Heart right ventricle (tissue), 16 donors: ENCODE data around the gene PPM1A. TPM values are rescaled to one million over a fixed set of nuclear protein-coding genes. Genes with fewer than 3 reads are reported as not detected.
A peak's percentile ranks its signal among the peaks of the same experiment; 100 is the strongest.

Source experiments
- ATAC-seq, 8 donors: fragments of 200-7000 bp; cut with Tn5 transposase; one replicate each; pipeline ENCODE4 v1.9.1; 2020; ENCODE audit warnings: mild to moderate bottlenecking in 8 of 8, moderate library complexity in 8 of 8, moderate number of reproducible peaks in 1 of 8
- DNase-seq, 2 donors: peaks; one replicate each; pipeline ENCODE4 v3.0.0-alpha.2; 2020
- H3K27ac ChIP-seq, 10 donors: fragments of 200-600 bp; sonication (generic) in 2 of 10; one replicate each; pipeline versions ENCODE4 v1.5.0 to v1.8.0; 2020 to 2022; ENCODE audit warnings: mild to moderate bottlenecking in 3 of 10
- H3K27me3 ChIP-seq, 7 donors: fragments of 200-600 bp; one replicate each; pipeline ENCODE4 v1.8.0; 2021 to 2022; ENCODE audit warnings: mild to moderate bottlenecking in 2 of 7
- H3K36me3 ChIP-seq, 9 donors: fragments of 200-600 bp; sonication (generic) in 1 of 9; one replicate each; pipeline versions ENCODE4 v1.5.0 to v1.8.0; 2020 to 2022; ENCODE audit warnings: mild to moderate bottlenecking in 2 of 9
- H3K4me1 ChIP-seq, 9 donors: fragments of 200-600 bp; sonication (generic) in 1 of 9; one replicate each; pipeline versions ENCODE4 v1.5.0 to v1.8.0; 2020 to 2022; ENCODE audit warnings: mild to moderate bottlenecking in 4 of 9
- H3K4me3 ChIP-seq, 10 donors: fragments of 200-600 bp; sonication (generic) in 2 of 10; one replicate each; pipeline versions ENCODE4 v1.5.0 to v1.8.0; 2020 to 2022; ENCODE audit warnings: mild to moderate bottlenecking in 7 of 10, moderate library complexity in 2 of 10
- H3K9me3 ChIP-seq, 11 donors: fragments of 200-600 bp in 10 of 11; sonication (generic) in 2 of 11; one replicate each; pipeline versions ENCODE4 v1.5.0 to v1.8.0; 2013 to 2022; ENCODE audit warnings: mild to moderate bottlenecking in 2 of 11, control low read depth in 1 of 11, moderate library complexity in 1 of 11
- CTCF ChIP-seq, 9 donors: fragments of 200-600 bp; sonication (generic) in 2 of 9; IDR thresholded peaks; one replicate each; pipeline versions ENCODE4 v1.5.0 to v1.8.0; 2021 to 2022; ENCODE audit warnings: antibody characterized with exemption in 9 of 9, mild to moderate bottlenecking in 5 of 9, moderate library complexity in 1 of 9
- WGBS, 2 donors: extraction: QIAGEN DNeasy Blood & Tissue Kit; methylation state at CpG; one replicate each; pipeline ENCODE4 v1.1.7; 2013; ENCODE audit warnings: inconsistent platforms in 1 of 2; 5-methylcytosine and 5-hydroxymethylcytosine counted together
- intact Hi-C, 10 donors: fragments of 100-400 bp; cut with DNase I; formaldehyde crosslinking; loops; one replicate each; pipeline versions ENCODE4 v1.11.1 to v1.14.2; 2022
- polyA plus RNA-seq, 2 donors: library from polyadenylated mRNA; stranded (reverse); fragments of 200-250 nt; gene quantifications; one replicate each; pipeline ENCODE4 v1.2.3, GENCODE V29; 2013
- total RNA-seq, 10 donors: library from RNA; stranded (reverse); fragmentation: NEBNext Ultra II Directional in 3 of 10; extraction: Animal tissue kit (Norgen Biotek cat#: 25700) in 3 of 10; gene quantifications; one replicate each; pipeline versions ENCODE4 v1.2.1 to v1.2.4, GENCODE V29; 2021 to 2023
- donor health status: Arrhythmogenic right ventricular cardiomyopathy.
- donor health status: ischemic (EF 13 %, LVEDD 7.1; RV severe dilation, severe dysfunction).
- donor health status: healthy with polysubstance abuse.
- donor health status: DM: no; HTN: yes; CAD: no.
- donor health status: DM: no; HTN: no; CAD: no.
- donor health status: ischemic (EF 25% LVEDD 6.9; RV normal size, moderate dysfunction).
- donor health status: ischemic (EF 25% LVEDD 5.7; RV mildly dilated, moderate dysfunction).
- donor health status: healthy.
- donor health status: DM: yes; HTN: yes; CAD: no.
- donor health status: Ischemic cardiomyopathy.
- donor health status: ischemic (EF 35%, LVEDD 5.7; RV mildly dilated, moderate dysfunction).
- donor health status: nonischemic (EF 11% LVEDD 7.7; RV severe dilation, severe dysfunction).
- donor health status: DM: yes; HTN: yes; CAD: no.
- donor health status: PGD.
- donor health status: ischemic (EF 29% LVEDD 5.4; RV normal size, mild dysfunction).
- donor health status: nonischemic (EF 23%, LVEDD 6.1; RV moderate dilation, normal function).

PPM1A gene
- total and polyA plus RNA-seq, 12 donors = 27.0 to 122 (median 98.1) TPM

- no peak for TF ChIP-seq CTCF (IDR thresholded peaks at IDR 0.05)
- intact Hi-C loops = loop anchor here in 1 of 10 donors (10.0 kb wide), 1 partner anchor 110 kb away; no protein-coding TSS in a partner anchor
- ATAC-seq (peak in 5 of 8 donors; percentile 42 to 86 (median 78)), DNase-seq (peak in 1 of 2 donors; percentile 11)
- no peaks in the 10 kb centered on the region for H3K9me3 ChIP-seq
- H3K4me1 ChIP-seq = peaks cover 0 to 16% (median 3%) of the 10 kb centered on the region in 9 donors
- H3K27ac ChIP-seq = peak overlapping the region in 3 of 10 donors; percentile 1 to 52 (median 50)
- no peaks in the 10 kb centered on the region for H3K36me3 ChIP-seq
- 54 to 63% methylated on average over 2 of the region's 2 CpGs for whole genome bisulfite sequencing, 2 donors
- no peaks in the 10 kb centered on the region for H3K27me3 ChIP-seq
- H3K4me3 ChIP-seq = no peak overlapping the region
Measured at GRCh38 chr14:60215127-60215444, 33.9 kb upstream of the PPM1A start.

- H3K4me1 ChIP-seq = peaks cover 0 to 16% (median 3%) of the 10 kb centered on the region in 9 donors
- intact Hi-C loops = loop anchor here in 1 of 10 donors (10.0 kb wide), 1 partner anchor 109 kb away; no protein-coding TSS in a partner anchor
- TF ChIP-seq CTCF (IDR thresholded peaks at IDR 0.05) = no peak
- WGBS, 2 donors = 84 to 92% methylated on average over 4 of the region's 4 CpGs
- H3K36me3 ChIP-seq = no peaks in the 10 kb centered on the region
- H3K9me3 ChIP-seq = no peaks in the 10 kb centered on the region
- DNase-seq = no peak
- ATAC-seq = peak in 2 of 8 donors; percentile 15 to 21
- H3K27ac ChIP-seq = peak overlapping the region in 2 of 10 donors; percentile 50 to 52
- H3K27me3 ChIP-seq = no peaks in the 10 kb centered on the region
- no peak overlapping the region for H3K4me3 ChIP-seq
Measured at GRCh38 chr14:60215520-60216420, 33.3 kb upstream of the PPM1A start.

GRCh38 chr14:60217713-60218112 is 31.3 kb upstream of the PPM1A start:
- intact Hi-C loops = loop anchor here in 1 of 10 donors (10.0 kb wide), 1 partner anchor 107 kb away; no protein-coding TSS in a partner anchor
- ATAC-seq = peak in 1 of 8 donors; percentile 28
- H3K27me3 ChIP-seq = no peaks in the 10 kb centered on the region
- no peak for DNase-seq
- no peaks in the 10 kb centered on the region for H3K9me3 ChIP-seq
- TF ChIP-seq CTCF (IDR thresholded peaks at IDR 0.05) = no peak
- H3K36me3 ChIP-seq = no peaks in the 10 kb centered on the region
- peaks cover 0 to 16% (median 3%) of the 10 kb centered on the region in 9 donors for H3K4me1 ChIP-seq
- peak overlapping the region in 1 of 10 donors; percentile 44 for H3K27ac ChIP-seq
- H3K4me3 ChIP-seq = no peak overlapping the region
- 65 to 66% methylated on average over 3 of the region's 3 CpGs for WGBS, 2 donors

GRCh38 chr14:60220084-60220483 is 28.9 kb upstream of the PPM1A start:
- no peak overlapping the region for H3K27ac ChIP-seq
- H3K9me3 ChIP-seq = no peaks in the 10 kb centered on the region
- peaks cover 0 to 12% (median 3%) of the 10 kb centered on the region in 9 donors for H3K4me1 ChIP-seq
- no peak for DNase-seq
- WGBS, 2 donors = 85 to 89% methylated on average over 1 of the region's 1 CpG
- no peak overlapping the region for H3K4me3 ChIP-seq
- ATAC-seq = no peak
- TF ChIP-seq CTCF (IDR thresholded peaks at IDR 0.05) = no peak
- intact Hi-C loops = no loop called here
- H3K36me3 ChIP-seq = no peaks in the 10 kb centered on the region
- no peaks in the 10 kb centered on the region for H3K27me3 ChIP-seq
